Gastroesophageal sphincter (tissue), 4 donors: Measurements from ENCODE around the gene GPR65. TPM values are rescaled to one million over a fixed set of nuclear protein-coding genes. Genes with fewer than 3 reads are reported as not detected.

Experiments used
- ATAC-seq: fragments of 150-250 bp; one replicate; pipeline ENCODE4 v1.9.1; 2016; ENCODE audit warnings: mild to moderate bottlenecking, moderate library complexity
- H3K27ac ChIP-seq, 4 donors: fragments of 200-600 bp; sonication (generic) in 3 of 4; 1 replicate in 3 of 4; 2 replicates in 1 of 4; pipeline ENCODE4 v1.5.1; 2016 to 2019
- H3K27me3 ChIP-seq: fragments of 200-600 bp; sonication (generic); one replicate; pipeline ENCODE4 v1.5.1; 2019
- H3K36me3 ChIP-seq, 2 donors: fragments of 200-600 bp; sonication (generic); one replicate each; pipeline ENCODE4 v1.5.1; 2019; ENCODE audit warnings: control low read depth in 1 of 2
- H3K4me1 ChIP-seq, 3 donors: fragments of 200-600 bp; sonication (generic); 1 replicate in 2 of 3; 2 replicates in 1 of 3; pipeline ENCODE4 v1.5.1; 2016 to 2019; ENCODE audit warnings: control low read depth in 2 of 3
- H3K4me3 ChIP-seq, 2 donors: fragments of 200-600 bp; sonication (generic); one replicate each; pipeline ENCODE4 v1.5.1; 2019; ENCODE audit warnings: mild to moderate bottlenecking in 1 of 2, moderate library complexity in 1 of 2
- H3K9me3 ChIP-seq, 3 donors: fragments of 200-600 bp; sonication (generic); one replicate each; pipeline ENCODE4 v1.5.1; 2017 to 2019; ENCODE audit warnings: control low read depth in 2 of 3
- EP300 ChIP-seq: sonication (generic); formaldehyde crosslinking; IDR thresholded peaks from one replicate; pipeline ENCODE4 v1.6.1; 2017; ENCODE audit warnings: antibody characterized with exemption, mild to moderate bottlenecking
- POLR2A ChIP-seq, 2 donors: fragments of 450-650 bp; IDR thresholded peaks; one replicate each; pipeline ENCODE4 v1.6.1; 2017; ENCODE audit warnings: antibody characterized with exemption in 2 of 2, mild to moderate bottlenecking in 2 of 2, moderate library complexity in 1 of 2
- POLR2AphosphoS5 ChIP-seq: sonication (generic); formaldehyde crosslinking; IDR thresholded peaks from one replicate; pipeline ENCODE4 v1.6.1; 2017; ENCODE audit warnings: antibody characterized with exemption
- WGBS, 2 donors: methylation state at CpG; one replicate each; pipeline ENCODE4 v1.1.5; 2018; ENCODE audit warnings: low coverage in 1 of 2; 5-methylcytosine and 5-hydroxymethylcytosine counted together
- total RNA-seq, 4 donors: library from RNA; depleted of rRNA; stranded (reverse); fragments of >200 nt; gene quantifications; one replicate each; pipeline ENCODE4 v1.1.0, GENCODE V29; 2016
- TF ChIP-seq, protein P1 (sequence below), 4 experiments: fragments of 200-600 bp in 2 of 4; fragments of 450-650 bp in 2 of 4; sonication (generic) in 1 of 4; IDR thresholded peaks; one replicate each; pipeline ENCODE4 v1.5.1; 2017 to 2019; ENCODE audit warnings: antibody characterized with exemption in 4 of 4, mild to moderate bottlenecking in 2 of 4, moderate library complexity in 2 of 4

Gene GPR65, protein sequence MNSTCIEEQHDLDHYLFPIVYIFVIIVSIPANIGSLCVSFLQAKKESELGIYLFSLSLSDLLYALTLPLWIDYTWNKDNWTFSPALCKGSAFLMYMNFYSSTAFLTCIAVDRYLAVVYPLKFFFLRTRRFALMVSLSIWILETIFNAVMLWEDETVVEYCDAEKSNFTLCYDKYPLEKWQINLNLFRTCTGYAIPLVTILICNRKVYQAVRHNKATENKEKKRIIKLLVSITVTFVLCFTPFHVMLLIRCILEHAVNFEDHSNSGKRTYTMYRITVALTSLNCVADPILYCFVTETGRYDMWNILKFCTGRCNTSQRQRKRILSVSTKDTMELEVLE
- total RNA-seq = 1 to 10 TPM in 1 of 4 donors, under 1 TPM in 3; 0.47 to 1.5 (median 0.52) TPM

DNA sequence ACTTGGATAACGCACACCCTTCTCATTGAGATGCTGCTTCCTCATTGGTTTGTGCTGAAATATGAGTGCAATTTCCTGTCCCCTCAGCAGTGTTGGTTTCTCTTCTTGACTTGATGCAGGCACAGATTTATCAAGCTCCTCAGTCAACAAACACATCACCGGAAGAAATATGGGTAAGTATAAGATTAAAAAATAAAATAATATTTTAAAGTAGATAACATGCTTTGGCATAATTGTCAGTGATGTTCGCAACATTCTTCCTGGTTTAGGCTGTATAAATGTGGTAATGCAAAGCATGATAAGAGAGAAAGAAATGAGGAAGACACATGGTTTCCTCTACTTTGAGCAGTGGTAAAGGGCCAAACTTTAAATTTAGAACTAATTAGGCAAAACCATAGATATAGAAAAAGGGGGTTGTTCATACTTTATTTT lies at the start of gene GPR65:
Gene GPR65, plus strand, starts transcription at position 86 of the 432 bp plus-strand sequence. CDS start 5,713 bp downstream, outside the sequence.
- WGBS, 2 donors = 41 to 65% methylated on average over 2 to 3 of the region's 3 CpGs

DNA sequence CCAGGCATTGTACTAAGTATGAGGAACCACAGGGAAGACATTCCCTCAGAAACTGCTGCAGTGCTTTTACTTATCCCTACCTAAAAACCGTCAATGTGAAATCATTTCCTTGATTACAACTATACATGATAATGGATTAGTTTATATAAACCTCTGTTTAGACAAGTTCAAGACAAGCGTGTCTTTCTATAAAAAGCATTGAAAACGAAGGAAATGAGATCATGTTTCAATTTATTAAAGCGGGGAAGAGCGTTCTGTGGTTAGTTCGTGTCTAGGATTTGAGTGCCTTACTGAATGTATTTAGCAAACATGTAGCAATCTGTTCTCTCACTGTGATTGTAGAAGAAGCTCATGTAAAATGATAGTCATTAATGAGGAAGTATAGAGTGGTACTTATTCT lies 49.4 kb upstream of the GPR65 start:
- peaks cover 0 to 65% of the 10 kb centered on the region in 2 donors for H3K36me3 ChIP-seq
- H3K9me3 ChIP-seq = no peaks in the 10 kb centered on the region
- TF ChIP-seq, protein P1, sequence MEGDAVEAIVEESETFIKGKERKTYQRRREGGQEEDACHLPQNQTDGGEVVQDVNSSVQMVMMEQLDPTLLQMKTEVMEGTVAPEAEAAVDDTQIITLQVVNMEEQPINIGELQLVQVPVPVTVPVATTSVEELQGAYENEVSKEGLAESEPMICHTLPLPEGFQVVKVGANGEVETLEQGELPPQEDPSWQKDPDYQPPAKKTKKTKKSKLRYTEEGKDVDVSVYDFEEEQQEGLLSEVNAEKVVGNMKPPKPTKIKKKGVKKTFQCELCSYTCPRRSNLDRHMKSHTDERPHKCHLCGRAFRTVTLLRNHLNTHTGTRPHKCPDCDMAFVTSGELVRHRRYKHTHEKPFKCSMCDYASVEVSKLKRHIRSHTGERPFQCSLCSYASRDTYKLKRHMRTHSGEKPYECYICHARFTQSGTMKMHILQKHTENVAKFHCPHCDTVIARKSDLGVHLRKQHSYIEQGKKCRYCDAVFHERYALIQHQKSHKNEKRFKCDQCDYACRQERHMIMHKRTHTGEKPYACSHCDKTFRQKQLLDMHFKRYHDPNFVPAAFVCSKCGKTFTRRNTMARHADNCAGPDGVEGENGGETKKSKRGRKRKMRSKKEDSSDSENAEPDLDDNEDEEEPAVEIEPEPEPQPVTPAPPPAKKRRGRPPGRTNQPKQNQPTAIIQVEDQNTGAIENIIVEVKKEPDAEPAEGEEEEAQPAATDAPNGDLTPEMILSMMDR (IDR thresholded peaks at IDR 0.05) = no peak
- TF ChIP-seq POLR2A (IDR thresholded peaks at IDR 0.05) (no peak), EP300 (no peak), POLR2AphosphoS5 (no peak)
- no peak overlapping the region for H3K27ac ChIP-seq
- no peak overlapping the region for H3K4me3 ChIP-seq
- 61 to 69% methylated on average over 6 of the region's 6 CpGs for WGBS, 2 donors
- ATAC-seq = no peak
- H3K27me3 ChIP-seq = no peaks in the 10 kb centered on the region
- no peaks in the 10 kb centered on the region for H3K4me1 ChIP-seq

More for the DNA sequence above, at the start of gene GPR65:
- ATAC-seq = no peak
- no peak within 1 kb of the TSS for H3K4me3 ChIP-seq
- H3K27ac ChIP-seq = peak within 1 kb of the TSS in 2 of 4 donors; percentile 23 to 29
- H3K9me3 ChIP-seq = no peaks in the 10 kb centered on the region
- no peaks in the 10 kb centered on the region for H3K4me1 ChIP-seq
- TF ChIP-seq, protein P1 (IDR thresholded peaks at IDR 0.05) = no peak
- TF ChIP-seq POLR2A (IDR thresholded peaks at IDR 0.05) (no peak), EP300 (no peak), POLR2AphosphoS5 (peak; percentile 18)
- no peaks in the 10 kb centered on the region for H3K36me3 ChIP-seq
- H3K27me3 ChIP-seq = no peaks in the 10 kb centered on the region

DNA sequence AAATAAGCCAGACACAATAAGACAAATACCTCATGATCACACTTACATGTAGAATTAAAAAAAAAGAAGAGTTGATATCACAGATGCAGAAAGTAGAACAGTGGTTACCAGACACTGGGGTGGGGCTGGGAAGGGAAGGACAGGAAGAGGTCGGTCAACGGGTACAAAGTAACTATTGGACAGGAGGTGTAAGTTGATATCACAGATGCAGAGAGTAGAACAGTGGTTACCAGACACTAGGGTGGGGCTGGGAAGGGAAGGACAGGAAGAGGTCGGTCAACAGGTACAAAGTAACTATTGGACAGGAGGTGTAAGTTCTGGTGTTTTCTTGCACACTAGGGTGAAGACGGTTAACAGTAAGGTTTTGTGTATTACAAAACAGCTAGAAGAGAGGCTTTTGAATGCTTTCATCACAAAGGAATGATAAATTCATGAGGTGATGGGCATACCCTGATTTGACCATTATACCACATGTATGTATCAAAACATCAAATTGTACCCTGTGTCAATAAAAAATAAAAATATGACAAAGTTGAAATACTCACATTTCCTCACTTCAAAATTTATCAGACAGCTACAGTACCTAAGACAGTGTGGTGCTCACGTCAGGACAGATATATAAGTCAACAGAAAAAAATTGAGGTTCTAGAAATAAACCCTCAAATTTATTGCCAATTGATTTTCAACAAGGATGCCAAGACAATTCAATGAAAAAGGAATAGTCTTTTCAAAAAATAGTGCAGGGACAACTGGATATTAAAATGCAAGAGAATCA lies 44.7 kb upstream of the GPR65 start:
- ATAC-seq = no peak
- 91 to 94% methylated on average over 5 of the region's 5 CpGs for WGBS, 2 donors
- H3K4me3 ChIP-seq = no peak overlapping the region
- no peaks in the 10 kb centered on the region for H3K9me3 ChIP-seq
- peaks cover 0 to 83% of the 10 kb centered on the region in 2 donors for H3K36me3 ChIP-seq
- TF ChIP-seq EP300 (no peak), POLR2A (IDR thresholded peaks at IDR 0.05) (no peak), POLR2AphosphoS5 (no peak)
- TF ChIP-seq, protein P1 (IDR thresholded peaks at IDR 0.05) = no peak
- no peaks in the 10 kb centered on the region for H3K4me1 ChIP-seq
- no peaks in the 10 kb centered on the region for H3K27me3 ChIP-seq
- H3K27ac ChIP-seq = no peak overlapping the region

DNA sequence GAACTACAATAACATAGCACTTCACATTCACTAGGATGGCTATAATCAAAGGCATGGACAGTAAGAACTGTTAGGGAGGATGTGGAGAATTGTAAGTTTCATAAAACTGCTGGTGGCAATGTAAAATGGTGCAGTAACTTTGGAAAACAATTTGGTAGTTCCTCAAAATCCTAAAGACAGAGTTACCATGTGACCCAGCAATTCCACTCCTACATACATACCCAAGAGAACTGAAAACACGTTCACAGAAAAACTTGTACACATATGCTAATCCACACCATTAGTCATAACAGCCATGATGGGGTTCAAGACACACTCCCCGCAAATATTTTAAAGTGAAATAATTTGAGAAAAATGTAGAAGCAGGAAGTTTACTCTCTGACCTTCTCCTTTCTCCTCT lies 43.7 kb upstream of the GPR65 start:
- peaks cover 0 to 85% of the 10 kb centered on the region in 2 donors for H3K36me3 ChIP-seq
- ATAC-seq = no peak
- H3K27ac ChIP-seq = no peak overlapping the region

More for the DNA sequence above, 43.7 kb upstream of the GPR65 start:
- WGBS, 2 donors = 82 to 85% methylated on average over 2 of the region's 2 CpGs
- TF ChIP-seq EP300 (no peak), POLR2A (IDR thresholded peaks at IDR 0.05) (no peak), POLR2AphosphoS5 (no peak)
- TF ChIP-seq, protein P1 (IDR thresholded peaks at IDR 0.05) = no peak
- H3K4me1 ChIP-seq = no peaks in the 10 kb centered on the region
- no peak overlapping the region for H3K4me3 ChIP-seq
- no peaks in the 10 kb centered on the region for H3K9me3 ChIP-seq
- no peaks in the 10 kb centered on the region for H3K27me3 ChIP-seq
